NCI-H460 (cell line): Measurements from ENCODE around the gene DCAF11. TPM values are rescaled to one million over a fixed set of nuclear protein-coding genes. Genes with fewer than 3 reads are reported as not detected.

ENCODE experiments used
- DNase-seq: peaks from one replicate; pipeline ENCODE4 v3.0.0-alpha.2; 2016; ENCODE audit warnings: low read depth; ENCODE audit errors: extremely low read depth
- polyA plus RNA-seq: library from polyadenylated mRNA; depleted of rRNA; stranded (reverse); fragments of >200 nt; gene quantifications from 2 replicates; pipeline ENCODE4 v1.2.3, GENCODE V29; 2014; cell fraction: nucleus; rRNA removed
- total RNA-seq: library from RNA; depleted of rRNA; stranded (reverse); fragments of >200 nt; shearing (Covaris generic); gene quantifications from 2 replicates; pipeline ENCODE4 v1.2.3, GENCODE V29; 2014; rRNA removed

The DCAF11 gene
- total RNA-seq = 49.6 and 54.1 TPM in 2 replicates
- polyA plus RNA-seq = 67.7 and 78.6 TPM in 2 replicates

- peak; percentile 100 for DNase-seq
These were observed at the start of gene DCAF11, which contains the start of gene NRL for GRCh38 chr14:24114532-24115421. Gene DCAF11 (plus strand): TSS chr14:24114777. CDS start chr14:24115595, 818 bp downstream. Gene NRL (minus strand): TSS chr14:24114949. CDS start chr14:24082848, 32,101 bp downstream.

- DNase-seq = no peak
These were observed 49.7 kb upstream of the DCAF11 start for GRCh38 chr14:24064856-24065255.

- DNase-seq = no peak
These were observed 49.2 kb upstream of the DCAF11 start for GRCh38 chr14:24065408-24065807.

- DNase-seq = no peak
These were observed 48.0 kb upstream of the DCAF11 start for GRCh38 chr14:24066496-24067132.

- no peak for DNase-seq
These were observed 47.2 kb upstream of the DCAF11 start for GRCh38 chr14:24067133-24068082.

- no peak for DNase-seq
These were observed 45.7 kb upstream of the DCAF11 start for GRCh38 chr14:24068711-24069410.

GRCh38 chr14:24069411-24069735 lies 45.2 kb upstream of the DCAF11 start:
- no peak for DNase-seq

- DNase-seq = no peak
These were observed 44.1 kb upstream of the DCAF11 start for GRCh38 chr14:24070285-24071143.

GRCh38 chr14:24071144-24071697 lies 43.4 kb upstream of the DCAF11 start, which contains the start of gene CPNE6:
Gene CPNE6 (plus strand): TSS chr14:24071562. CDS start chr14:24072937, 1,375 bp downstream.
- no peak for DNase-seq

GRCh38 chr14:24071836-24072430 lies 42.6 kb upstream of the DCAF11 start:
- DNase-seq = no peak

GRCh38 chr14:24072436-24072835 lies 42.1 kb upstream of the DCAF11 start:
- DNase-seq = no peak

- no peak for DNase-seq
These were observed 41.4 kb upstream of the DCAF11 start for GRCh38 chr14:24072881-24073877.

GRCh38 chr14:24074625-24075484 lies 39.7 kb upstream of the DCAF11 start:
- DNase-seq = no peak

- DNase-seq = no peak
These were observed 38.9 kb upstream of the DCAF11 start for GRCh38 chr14:24075485-24076301.

GRCh38 chr14:24076302-24076601 lies 38.3 kb upstream of the DCAF11 start:
- no peak for DNase-seq
